H9 (cell line): ENCODE data around the gene ADORA1. TPM values are rescaled to one million over a fixed set of nuclear protein-coding genes. Genes with fewer than 3 reads are reported as not detected.

ENCODE experiments used
- DNase-seq: peaks from one replicate; pipeline ENCODE4 v3.0.0-alpha.2; 2017
- H2AFZ ChIP-seq: one replicate; pipeline ENCODE4 v1.6.1; 2013; ENCODE audit warnings: mild to moderate bottlenecking, low read length, control low read depth, moderate library complexity
- H2AK5ac ChIP-seq: 2 replicates; pipeline ENCODE4 v1.6.1; 2013; ENCODE audit warnings: low read length, control low read depth, mixed read lengths; ENCODE audit not compliant: insufficient read length
- H2BK120ac ChIP-seq: one replicate; pipeline ENCODE4 v1.6.1; 2013; ENCODE audit warnings: low read depth, mild to moderate bottlenecking, low read length, control low read depth, inconsistent platforms; ENCODE audit not compliant: poor library complexity, severe bottlenecking
- H2BK12ac ChIP-seq: 2 replicates; pipeline ENCODE4 v1.6.1; 2013; ENCODE audit warnings: low read length, control low read depth, mixed read lengths, low read depth; ENCODE audit not compliant: insufficient read length
- H2BK15ac ChIP-seq: 2 replicates; pipeline ENCODE4 v1.6.1; 2013; ENCODE audit warnings: low read depth, low read length, control low read depth
- H2BK20ac ChIP-seq: one replicate; pipeline ENCODE4 v1.6.1; 2013; ENCODE audit warnings: low read depth, mild to moderate bottlenecking, low read length, control low read depth, inconsistent platforms; ENCODE audit not compliant: poor library complexity, severe bottlenecking
- H2BK5ac ChIP-seq: 2 replicates; pipeline ENCODE4 v1.6.1; 2013; ENCODE audit warnings: low read length, control low read depth, mixed read lengths; ENCODE audit not compliant: insufficient read length
- H3K14ac ChIP-seq: 2 replicates; pipeline ENCODE4 v1.6.1; 2013; ENCODE audit warnings: low read length, control low read depth; ENCODE audit not compliant: insufficient read depth
- H3K18ac ChIP-seq: 2 replicates; pipeline ENCODE4 v1.6.1; 2013; ENCODE audit warnings: low read depth, mild to moderate bottlenecking, mixed read lengths, low read length, control low read depth; ENCODE audit not compliant: insufficient read length
- H3K23ac ChIP-seq: 2 replicates; pipeline ENCODE4 v1.6.1; 2013; ENCODE audit warnings: low read length, control low read depth, mixed read lengths, low read depth; ENCODE audit not compliant: insufficient read length
- H3K23me2 ChIP-seq: 2 replicates; pipeline ENCODE4 v1.6.1; 2013; ENCODE audit warnings: low read depth, mild to moderate bottlenecking, mixed read lengths, low read length, control low read depth; ENCODE audit not compliant: insufficient read length, poor library complexity, severe bottlenecking
- H3K27ac ChIP-seq: 2 replicates; pipeline ENCODE4 v1.5.1; 2013; ENCODE audit warnings: low read length, control low read depth, mixed read lengths, low read depth; ENCODE audit not compliant: insufficient read length
- H3K27me3 ChIP-seq: 2 replicates; pipeline ENCODE4 v1.6.1; 2013; ENCODE audit warnings: low read length, control low read depth, inconsistent platforms; ENCODE audit not compliant: insufficient read depth
- H3K4ac ChIP-seq: 2 replicates; pipeline ENCODE4 v1.6.1; 2013; ENCODE audit warnings: low read depth, mild to moderate bottlenecking, control low read depth, inconsistent platforms, low read length, moderate library complexity
- H3K4me1 ChIP-seq: 2 replicates; pipeline ENCODE4 v1.6.1; 2013; ENCODE audit warnings: low read length, control low read depth, inconsistent platforms; ENCODE audit not compliant: insufficient read depth
- H3K4me2 ChIP-seq: 2 replicates; pipeline ENCODE4 v1.6.1; 2013; ENCODE audit warnings: low read length, control low read depth, mixed read lengths; ENCODE audit not compliant: insufficient read length, insufficient read depth
- H3K56ac ChIP-seq: 2 replicates; pipeline ENCODE4 v1.6.1; 2013; ENCODE audit warnings: low read depth, mild to moderate bottlenecking, mixed read lengths, low read length, control low read depth; ENCODE audit not compliant: insufficient read length
- H3K79me1 ChIP-seq: 2 replicates; pipeline ENCODE4 v1.6.1; 2013; ENCODE audit warnings: low read depth, mild to moderate bottlenecking, moderate library complexity, low read length, control low read depth, inconsistent platforms; ENCODE audit not compliant: insufficient read depth, poor library complexity, severe bottlenecking
- H3K79me2 ChIP-seq: 2 replicates; pipeline ENCODE4 v1.6.1; 2013; ENCODE audit warnings: low read length, control low read depth, inconsistent platforms; ENCODE audit not compliant: insufficient read depth
- H3K9ac ChIP-seq: 2 replicates; pipeline ENCODE4 v1.6.1; 2013; ENCODE audit warnings: low read length, control low read depth, mixed read lengths; ENCODE audit not compliant: insufficient read length; ENCODE audit errors: extremely low read depth
- H3K9me3 ChIP-seq: one replicate; pipeline ENCODE4 v1.6.1; 2013; ENCODE audit warnings: low read depth, low read length, inconsistent platforms; ENCODE audit not compliant: control insufficient read depth
- H3T11ph ChIP-seq: one replicate; pipeline ENCODE4 v1.6.1; 2013; ENCODE audit warnings: mild to moderate bottlenecking, low read length, control low read depth, inconsistent platforms
- H4K20me1 ChIP-seq: one replicate; pipeline ENCODE4 v1.6.1; 2013; ENCODE audit not compliant: control insufficient read depth, insufficient read length, insufficient read depth
- H4K5ac ChIP-seq: 2 replicates; pipeline ENCODE4 v1.6.1; 2013; ENCODE audit warnings: low read depth, mild to moderate bottlenecking, mixed read lengths, low read length, control low read depth; ENCODE audit not compliant: insufficient read length
- H4K8ac ChIP-seq: replicated peaks from 2 replicates; pipeline ENCODE4 v1.6.1; 2013; ENCODE audit warnings: low read length, control low read depth, mixed read lengths, low read depth; ENCODE audit not compliant: insufficient read length
- H4K91ac ChIP-seq: 2 replicates; pipeline ENCODE4 v1.6.1; 2013; ENCODE audit warnings: low read depth, mild to moderate bottlenecking, moderate library complexity, mixed read lengths, low read length, control low read depth; ENCODE audit not compliant: insufficient read length
- H3K27ac Mint-ChIP-seq, 3 experiments: 2 replicates in 2 of 3; 3 replicates in 1 of 3; pipeline ENCODE4 v1.8.0; 2020 to 2021; ENCODE audit warnings: mixed read lengths in 3 of 3, mild to moderate bottlenecking in 1 of 3, moderate library complexity in 1 of 3
- H3K27me3 Mint-ChIP-seq: 2 replicates; pipeline ENCODE4 v1.8.0; 2021; ENCODE audit warnings: low read depth, mild to moderate bottlenecking, moderate library complexity, mixed read lengths
- H3K36me3 Mint-ChIP-seq, 3 experiments: 2 replicates in 2 of 3; 3 replicates in 1 of 3; pipeline ENCODE4 v1.8.0; 2020 to 2021; ENCODE audit warnings: low read depth in 3 of 3, mixed read lengths in 3 of 3; ENCODE audit not compliant: insufficient read depth in 1 of 3
- H3K4me1 Mint-ChIP-seq, 2 experiments: 2 replicates each; pipeline ENCODE4 v1.8.0; 2020; ENCODE audit warnings: mixed read lengths in 2 of 2
- H3K4me3 Mint-ChIP-seq, 2 experiments: 2 replicates in 1 of 2; 3 replicates in 1 of 2; pipeline ENCODE4 v1.8.0; 2020 to 2021; ENCODE audit warnings: mild to moderate bottlenecking in 2 of 2, mixed read lengths in 2 of 2, moderate library complexity in 1 of 2
- H3K9me3 Mint-ChIP-seq, 2 experiments: 2 replicates in 1 of 2; 3 replicates in 1 of 2; pipeline ENCODE4 v1.8.0; 2020; ENCODE audit warnings: mild to moderate bottlenecking in 2 of 2, mixed read lengths in 2 of 2, moderate library complexity in 1 of 2
- CTCF ChIP-seq: fragments of 200-600 bp; sonication (generic); conservative IDR thresholded peaks from 3 replicates; pipeline ENCODE4 v1.8.0; 2021; ENCODE audit warnings: antibody characterized with exemption, mild to moderate bottlenecking
- WGBS: extraction: QIAGEN DNeasy Blood & Tissue Kit; methylation state at CpG from one replicate; pipeline ENCODE4 v1.1.7; 2013; ENCODE audit warnings: missing lambda C conversion rate, low lambda C conversion rate, mixed read lengths; ENCODE audit not compliant: insufficient read length; ENCODE audit errors: extremely low coverage; 5-methylcytosine and 5-hydroxymethylcytosine counted together
- total RNA-seq: library from RNA; stranded (reverse); gene quantifications from 2 replicates; pipeline ENCODE4 v1.2.1, GENCODE V29; 2021

Gene ADORA1
- total RNA-seq, 1 experiment from 2014 or later = 1.3 TPM

- Mint-ChIP-seq H3K27me3 (no peaks in the 10 kb centered on the region; the same call in 1 of the 2 replicates), H3K4me3 (no peak overlapping the region), H3K36me3 (no peaks in the 10 kb centered on the region), H3K9me3 (no peaks in the 10 kb centered on the region; a peak in 2 of 5 replicates), H3K4me1 (peaks cover 29 to 41% of the 10 kb centered on the region in 2 experiments), H3K27ac (peak overlapping the region in 1 of 3 experiments; percentile 57; a peak in 1 of 7 replicates)
- H3K27me3 ChIP-seq = no peaks in the 10 kb centered on the region
- H2BK5ac ChIP-seq = no peak overlapping the region
- H3K79me1 ChIP-seq = no peaks in the 10 kb centered on the region
- no peak overlapping the region for H2BK120ac ChIP-seq
- TF ChIP-seq CTCF = no peak
- no peak overlapping the region for H4K8ac ChIP-seq
- H3K79me2 ChIP-seq = no peaks in the 10 kb centered on the region
- H3K9ac ChIP-seq = no peak overlapping the region
- H2AFZ ChIP-seq = no peak overlapping the region
- no peak overlapping the region for H3K23ac ChIP-seq
- H3K56ac ChIP-seq = no peak overlapping the region
- peaks cover 6% of the 10 kb centered on the region; the same call in 1 of the 2 replicates for H3K4me1 ChIP-seq
- H3K4me2 ChIP-seq = no peak overlapping the region
- H3K4ac ChIP-seq = no peak overlapping the region
- no peak overlapping the region; the same call in 1 of the 2 replicates for H3K14ac ChIP-seq
- no CpG with 5 or more reads among the region's 10 CpGs for WGBS
- no peak overlapping the region for H4K91ac ChIP-seq
- H2BK15ac ChIP-seq = no peak overlapping the region
- H4K20me1 ChIP-seq = no peaks in the 10 kb centered on the region
- no peak overlapping the region for H4K5ac ChIP-seq
- no peak overlapping the region for H3K18ac ChIP-seq
- H2AK5ac ChIP-seq = no peak overlapping the region
- H3K23me2 ChIP-seq = peaks cover 3% of the 10 kb centered on the region
- H3K27ac ChIP-seq = no peak overlapping the region
- H2BK12ac ChIP-seq = no peak overlapping the region
- H2BK20ac ChIP-seq = no peak overlapping the region
- no peak overlapping the region for H3T11ph ChIP-seq
- no peak for DNase-seq
- H3K9me3 ChIP-seq = no peaks in the 10 kb centered on the region
These were observed 57.5 kb downstream of the ADORA1 start for GRCh38 chr1:203185061-203185461.
